Pancreas (tissue), 10 donors: ENCODE measurements around the gene NODAL. TPM values are rescaled to one million over a fixed set of nuclear protein-coding genes. Genes with fewer than 3 reads are reported as not detected.

ENCODE experiments used
- ATAC-seq, 4 donors: fragments of 200-7000 bp; cut with Tn5 transposase; one replicate each; pipeline versions ENCODE4 v1.8.0 to v1.9.1; 2020; ENCODE audit warnings: mild to moderate bottlenecking in 4 of 4, moderate library complexity in 4 of 4
- DNase-seq, 6 donors: peaks; one replicate each; pipeline ENCODE4 v3.0.0-alpha.2; 2020
- FAIRE-seq: peaks from 2 replicates; lab custom pipeline; 2012; peaks lifted over from hg19 to GRCh38; lab: Jason Lieb, UNC
- H3K27ac ChIP-seq, 4 donors: fragments of 200-600 bp; sonication (generic); 1 replicate in 3 of 4; 2 replicates in 1 of 4; pipeline versions ENCODE4 v1.5.0 to v1.8.0; 2020
- H3K27me3 ChIP-seq, 4 donors: fragments of 200-600 bp; one replicate each; pipeline ENCODE4 v1.8.0; 2021
- H3K36me3 ChIP-seq, 3 donors: fragments of 200-600 bp; sonication (generic) in 1 of 3; one replicate each; pipeline versions ENCODE4 v1.5.0 to v1.8.0; 2020 to 2021
- H3K4me1 ChIP-seq, 3 donors: fragments of 200-600 bp; one replicate each; pipeline ENCODE4 v1.8.0; 2021
- H3K4me3 ChIP-seq, 4 donors: fragments of 200-600 bp; sonication (generic) in 2 of 4; one replicate each; pipeline versions ENCODE4 v1.5.0 to v1.8.0; 2020 to 2021
- H3K9me3 ChIP-seq, 4 donors: fragments of 200-600 bp; one replicate each; pipeline ENCODE4 v1.8.0; 2021
- WGBS, 2 donors: extraction: QIAGEN DNeasy Blood & Tissue Kit; methylation state at CpG; one replicate each; pipeline ENCODE4 v1.1.7; 2013; 5-methylcytosine and 5-hydroxymethylcytosine counted together
- intact Hi-C, 3 donors: fragments of 100-400 bp; cut with DNase I; formaldehyde crosslinking; loops; one replicate each; pipeline versions ENCODE4 v1.11.1 to v1.14.2; 2022
- polyA plus RNA-seq, 2 donors: library from polyadenylated mRNA; stranded (reverse); fragments of 200-250 nt; gene quantifications; one replicate each; pipeline ENCODE4 v1.2.3, GENCODE V29; 2013
- total RNA-seq, 6 donors: library from RNA; stranded (reverse); fragmentation: NEBNext Ultra II Directional in 4 of 6; extraction: Animal tissue kit (Norgen Biotek cat#: 25700) in 4 of 6; gene quantifications; one replicate each; pipeline versions ENCODE4 v1.2.1 to v1.2.4, GENCODE V29; 2021 to 2023
- TF ChIP-seq, protein P1 (sequence below), 4 donors: fragments of 200-600 bp; sonication (generic) in 3 of 4; IDR thresholded peaks; one replicate each; pipeline versions ENCODE4 v1.5.0 to v1.8.0; 2021; ENCODE audit warnings: antibody characterized with exemption in 4 of 4
- donor health status: healthy with polysubstance abuse.
- donor health status: DM: no; HTN: no; CAD: no; lungs with moderate emphysema.
- donor health status: DM: no; HTN: no; CAD: no.
- donor health status: control.
- donor health status: control.
- donor health status: Bipolar disorder and iron deficiency.
- donor health status: DM: yes; HTN: yes; CAD: no.
- donor health status: DM: no; HTN: no; CAD: no.
- donor health status: DM: no; HTN: no; CAD: no.
- donor health status: DM: yes; HTN: yes; CAD: no.

The NODAL gene
- total and polyA plus RNA-seq, 8 donors, result not detected

DNA sequence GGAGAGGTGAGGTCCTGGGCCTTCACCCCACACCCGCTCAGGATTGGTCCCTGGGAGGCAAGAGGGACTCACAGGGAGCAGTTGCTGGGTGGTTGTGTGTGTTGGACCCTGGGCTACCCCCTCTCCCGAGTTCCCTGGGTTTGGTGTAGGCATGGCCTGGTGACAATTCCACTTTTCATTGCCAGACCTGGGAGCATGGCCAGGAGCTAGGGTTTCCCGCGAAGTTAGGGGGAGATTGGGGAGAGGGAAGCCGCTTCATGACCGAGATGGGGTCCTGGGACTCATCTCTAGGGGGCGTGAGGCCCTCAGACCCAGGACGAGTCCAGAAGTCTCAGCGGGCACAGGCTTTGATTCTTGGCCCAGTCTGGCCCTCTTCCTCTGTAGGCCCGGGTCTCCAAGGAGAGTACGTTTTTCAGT, 37.7 kb upstream of the NODAL start:
- H3K27me3 ChIP-seq, result no peaks in the 10 kb centered on the region
- H3K4me1 ChIP-seq, result peaks cover 0 to 18% (median 5%) of the 10 kb centered on the region in 3 donors
- H3K4me3 ChIP-seq, result peak overlapping the region; percentile 31 to 66 (median 46)
- ATAC-seq, result peak in 1 of 4 donors; percentile 1
- no peaks in the 10 kb centered on the region for H3K9me3 ChIP-seq
- no peak for DNase-seq
- H3K27ac ChIP-seq, result peak overlapping the region; percentile 55 to 85 (median 67)
- WGBS, 2 donors, result 49 to 53% methylated on average over 11 of the region's 11 CpGs
- H3K36me3 ChIP-seq, result no peaks in the 10 kb centered on the region
- TF ChIP-seq, protein P1, sequence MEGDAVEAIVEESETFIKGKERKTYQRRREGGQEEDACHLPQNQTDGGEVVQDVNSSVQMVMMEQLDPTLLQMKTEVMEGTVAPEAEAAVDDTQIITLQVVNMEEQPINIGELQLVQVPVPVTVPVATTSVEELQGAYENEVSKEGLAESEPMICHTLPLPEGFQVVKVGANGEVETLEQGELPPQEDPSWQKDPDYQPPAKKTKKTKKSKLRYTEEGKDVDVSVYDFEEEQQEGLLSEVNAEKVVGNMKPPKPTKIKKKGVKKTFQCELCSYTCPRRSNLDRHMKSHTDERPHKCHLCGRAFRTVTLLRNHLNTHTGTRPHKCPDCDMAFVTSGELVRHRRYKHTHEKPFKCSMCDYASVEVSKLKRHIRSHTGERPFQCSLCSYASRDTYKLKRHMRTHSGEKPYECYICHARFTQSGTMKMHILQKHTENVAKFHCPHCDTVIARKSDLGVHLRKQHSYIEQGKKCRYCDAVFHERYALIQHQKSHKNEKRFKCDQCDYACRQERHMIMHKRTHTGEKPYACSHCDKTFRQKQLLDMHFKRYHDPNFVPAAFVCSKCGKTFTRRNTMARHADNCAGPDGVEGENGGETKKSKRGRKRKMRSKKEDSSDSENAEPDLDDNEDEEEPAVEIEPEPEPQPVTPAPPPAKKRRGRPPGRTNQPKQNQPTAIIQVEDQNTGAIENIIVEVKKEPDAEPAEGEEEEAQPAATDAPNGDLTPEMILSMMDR (IDR thresholded peaks at IDR 0.05), result no peak
- intact Hi-C loops, result no loop called here
- no peak for FAIRE-seq

DNA sequence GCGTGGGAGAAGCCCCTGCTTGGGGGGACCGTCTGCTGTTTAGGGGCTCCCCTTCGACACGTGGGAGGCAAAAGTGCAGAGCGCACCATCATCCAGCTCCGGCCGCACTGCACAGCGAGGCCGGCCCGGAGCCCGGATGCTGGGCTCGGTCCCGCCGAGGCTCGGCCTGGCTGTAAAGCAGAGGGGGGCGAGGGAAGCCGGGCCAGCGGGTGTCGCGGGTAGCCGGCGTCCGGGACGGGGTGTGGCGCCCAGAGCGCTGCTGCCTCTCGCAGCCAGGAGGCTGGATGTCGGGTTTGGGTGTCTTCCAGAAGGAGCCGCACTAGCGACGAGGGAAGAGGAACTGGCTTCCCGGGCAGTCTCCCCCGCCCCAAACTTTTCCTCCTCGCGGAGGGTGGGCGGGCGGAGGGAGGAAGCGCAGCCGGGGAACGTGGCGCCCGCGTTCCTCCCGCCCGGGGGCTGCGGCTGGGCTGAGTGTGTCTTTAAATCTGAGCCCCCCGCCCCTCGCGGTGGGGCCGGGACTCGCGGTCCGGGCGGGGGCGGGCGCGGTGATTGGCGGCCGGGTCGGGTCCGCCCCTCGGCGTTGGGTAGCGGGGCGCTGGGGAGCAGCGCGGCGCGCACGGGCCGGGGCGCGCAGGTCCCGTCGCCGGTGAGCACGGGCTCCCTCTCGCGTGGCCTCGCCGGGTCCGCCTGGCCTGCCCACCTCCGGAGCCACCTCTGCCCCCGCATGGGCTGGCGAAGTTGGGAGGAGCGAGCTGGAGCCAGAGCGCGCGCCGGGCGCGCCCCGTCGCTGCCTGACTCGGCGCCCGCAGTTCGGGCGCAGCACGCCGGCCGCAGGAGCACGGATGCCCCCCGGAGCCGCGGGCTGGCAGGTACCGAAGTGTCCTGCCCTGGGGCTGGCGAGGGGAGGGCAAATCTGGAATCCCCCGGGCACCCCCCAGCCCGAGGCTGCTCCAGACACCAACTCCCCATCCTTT, 37.0 kb upstream of the NODAL start, which contains the start of gene PALD1:
PALD1 (plus strand) TSS at position 577 of the 974 bp plus-strand sequence. CDS start 47,185 bp downstream, outside the sequence.
- DNase-seq (peak in 5 of 6 donors; percentile 47 to 73 (median 64)), FAIRE-seq (no peak), ATAC-seq (peak; percentile 22 to 50 (median 33))
- Histone ChIP-seq H3K27me3 (no peaks in the 10 kb centered on the region), H3K27ac (peak within 1 kb of the TSS; percentile 55 to 85 (median 67)), H3K9me3 (no peaks in the 10 kb centered on the region), H3K36me3 (no peaks in the 10 kb centered on the region), H3K4me1 (peaks cover 0 to 18% (median 5%) of the 10 kb centered on the region in 3 donors), H3K4me3 (peak within 1 kb of the TSS; percentile 31 to 66 (median 46))
- TF ChIP-seq, protein P1 (IDR thresholded peaks at IDR 0.05), result no peak
- 2 to 3% methylated on average over 61 to 110 of the region's 110 CpGs for WGBS, 2 donors
- intact Hi-C loops, result no loop called here

DNA sequence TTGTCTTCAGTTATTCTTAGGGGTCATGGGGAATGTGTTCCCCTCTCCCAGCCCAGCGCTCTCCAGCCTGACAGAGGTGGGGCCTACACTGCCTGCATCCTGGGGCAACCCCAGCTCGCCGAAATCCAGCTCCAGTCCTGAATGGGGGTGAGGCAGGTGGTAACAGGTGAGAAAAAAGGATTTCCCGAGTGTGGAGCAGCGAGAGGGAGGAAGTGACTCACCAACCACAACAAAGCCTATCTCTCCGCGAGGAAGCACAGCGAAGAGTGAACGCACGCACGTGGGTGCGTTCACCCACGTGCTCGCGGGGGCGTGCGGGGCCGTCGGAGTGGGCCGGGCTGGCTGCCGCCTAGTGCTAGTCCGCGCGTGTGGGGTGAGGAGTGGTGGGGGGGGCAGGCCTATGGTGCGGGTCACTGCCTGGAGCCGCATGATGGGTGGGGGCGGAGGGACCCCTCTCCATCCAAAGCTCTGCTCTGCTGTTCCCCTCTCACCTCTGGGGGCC, 36.2 kb upstream of the NODAL start:
- peaks cover 0 to 18% (median 5%) of the 10 kb centered on the region in 3 donors for H3K4me1 ChIP-seq
- peak overlapping the region; percentile 31 to 66 (median 46) for H3K4me3 ChIP-seq
- peak in 3 of 6 donors; percentile 19 to 47 (median 41) for DNase-seq
- ATAC-seq, result peak in 2 of 4 donors; percentile 1 to 41
- WGBS, 2 donors, result 16 to 19% methylated on average over 26 to 27 of the region's 27 CpGs
- H3K9me3 ChIP-seq, result no peaks in the 10 kb centered on the region
- H3K27me3 ChIP-seq, result no peaks in the 10 kb centered on the region
- H3K36me3 ChIP-seq, result no peaks in the 10 kb centered on the region
- no peak overlapping the region for H3K27ac ChIP-seq
- FAIRE-seq, result no peak
- intact Hi-C loops, result no loop called here
- TF ChIP-seq, protein P1 (IDR thresholded peaks at IDR 0.05), result no peak

DNA sequence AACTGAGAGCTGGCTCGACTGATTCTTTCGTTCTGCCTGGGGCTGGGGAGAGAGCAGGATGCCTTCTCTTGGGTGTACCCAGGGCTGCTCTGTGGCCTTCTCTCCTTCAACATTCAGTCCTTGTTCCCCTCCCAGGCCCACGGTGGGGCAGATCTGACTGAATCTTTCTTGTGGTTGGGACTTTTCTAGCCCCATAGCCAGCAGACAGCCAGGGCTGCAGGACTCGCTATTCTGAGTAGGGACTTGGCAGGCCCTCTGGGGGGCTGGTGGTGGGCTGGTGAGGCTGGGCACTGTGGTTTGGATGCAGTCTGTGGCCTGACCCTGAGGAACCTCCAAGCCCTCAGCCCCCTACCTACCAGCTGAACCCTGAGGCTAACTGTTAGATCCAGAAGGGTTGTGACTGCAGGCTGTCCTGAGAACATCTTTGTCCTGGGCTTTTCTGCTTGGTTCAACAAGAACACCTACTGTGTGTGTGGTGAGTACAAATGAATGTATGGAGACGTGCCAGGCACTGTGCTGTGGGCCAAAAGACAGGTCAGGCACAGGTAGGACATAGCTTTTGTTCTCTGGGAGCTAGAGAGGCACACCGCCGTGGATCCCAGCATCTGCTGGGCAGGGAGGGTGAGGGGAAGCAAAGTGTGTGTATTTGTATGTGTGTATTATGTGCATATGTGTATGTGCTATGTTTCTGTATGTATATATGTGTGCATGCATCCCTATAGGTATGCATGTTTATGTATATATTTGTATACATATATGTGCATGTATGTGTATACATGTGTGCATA, 35.0 kb upstream of the NODAL start:
- H3K27me3 ChIP-seq, result no peaks in the 10 kb centered on the region
- ATAC-seq, result no peak
- H3K36me3 ChIP-seq, result no peaks in the 10 kb centered on the region
- FAIRE-seq, result no peak
- TF ChIP-seq, protein P1 (IDR thresholded peaks at IDR 0.05), result no peak
- H3K4me1 ChIP-seq, result peaks cover 0 to 18% (median 5%) of the 10 kb centered on the region in 3 donors
- H3K9me3 ChIP-seq, result no peaks in the 10 kb centered on the region
- 54 to 63% methylated on average over 7 of the region's 7 CpGs for WGBS, 2 donors
- intact Hi-C loops, result no loop called here
- H3K27ac ChIP-seq, result no peak overlapping the region
- no peak for DNase-seq
- no peak overlapping the region for H3K4me3 ChIP-seq
